Activated B cell treated with CpG ODN at 0.5 μM for 24 hours (primary cell): ENCODE measurements around the gene SIAE. TPM values are rescaled to one million over a fixed set of nuclear protein-coding genes. Genes with fewer than 3 reads are reported as not detected.

Experiments
- ATAC-seq: fragments of 200-7000 bp; cut with Tn5 transposase; one replicate; pipeline ENCODE4 v1.10.0; 2021; ENCODE audit warnings: low read depth, mild to moderate bottlenecking, moderate library complexity
- CTCF ChIA-PET: fragments of 350-600 bp; sonication (Branson Sonifier 250); formaldehyde crosslinking; loops from one replicate; lab custom pipeline; 2021; ENCODE audit warnings: antibody characterized with exemption; lab: Charles Lee
- POLR2A ChIA-PET: fragments of 350-600 bp; sonication (Branson Sonifier 250); formaldehyde crosslinking; loops from one replicate; lab custom pipeline; 2021; ENCODE audit warnings: antibody characterized with exemption; lab: Charles Lee
- DNase-seq: peaks from one replicate; pipeline ENCODE4 v3.0.0; 2022
- H3K27ac Mint-ChIP-seq: one replicate; pipeline ENCODE4 v1.8.0; 2020; ENCODE audit warnings: mixed read lengths
- H3K27me3 Mint-ChIP-seq: one replicate; pipeline ENCODE4 v1.8.0; 2021; ENCODE audit warnings: mixed read lengths
- H3K36me3 Mint-ChIP-seq: one replicate; pipeline ENCODE4 v1.8.0; 2021; ENCODE audit warnings: low read depth, mixed read lengths
- H3K4me1 Mint-ChIP-seq: one replicate; pipeline ENCODE4 v1.8.0; 2021; ENCODE audit warnings: mixed read lengths
- H3K4me3 Mint-ChIP-seq: one replicate; pipeline ENCODE4 v1.8.0; 2020; ENCODE audit warnings: mild to moderate bottlenecking, mixed read lengths
- H3K9me3 Mint-ChIP-seq: one replicate; pipeline ENCODE4 v1.8.0; 2020; ENCODE audit warnings: mixed read lengths
- intact Hi-C: fragments of 100-400 bp; cut with micrococcal nuclease; formaldehyde crosslinking; loops from one replicate; pipeline ENCODE4 v1.15.1; 2024
- total RNA-seq: library from RNA; stranded (reverse); gene quantifications from 2 replicates; pipeline ENCODE4 v1.2.3, GENCODE V29; 2022
- TF ChIP-seq, protein P1 (sequence below): fragments of 200-600 bp; IDR thresholded peaks from one replicate; pipeline ENCODE4 v1.8.0; 2022; ENCODE audit warnings: antibody characterized with exemption, mild to moderate bottlenecking

SIAE gene
- total RNA-seq, 1 donor from 2014 or later, result 3.4 TPM

GRCh38 chr11:124656774-124657630, 16.5 kb downstream of the SIAE start:
- Mint-ChIP-seq H3K9me3 (no peaks in the 10 kb centered on the region), H3K27ac (no peak overlapping the region), H3K27me3 (no peaks in the 10 kb centered on the region), H3K36me3 (peaks cover 6% of the 10 kb centered on the region), H3K4me1 (no peaks in the 10 kb centered on the region), H3K4me3 (no peak overlapping the region)
- CTCF ChIA-PET, result no interaction called here
- intact Hi-C loops, result no loop called here
- ATAC-seq, result no peak
- POLR2A ChIA-PET, result no interaction called here
- TF ChIP-seq, protein P1, sequence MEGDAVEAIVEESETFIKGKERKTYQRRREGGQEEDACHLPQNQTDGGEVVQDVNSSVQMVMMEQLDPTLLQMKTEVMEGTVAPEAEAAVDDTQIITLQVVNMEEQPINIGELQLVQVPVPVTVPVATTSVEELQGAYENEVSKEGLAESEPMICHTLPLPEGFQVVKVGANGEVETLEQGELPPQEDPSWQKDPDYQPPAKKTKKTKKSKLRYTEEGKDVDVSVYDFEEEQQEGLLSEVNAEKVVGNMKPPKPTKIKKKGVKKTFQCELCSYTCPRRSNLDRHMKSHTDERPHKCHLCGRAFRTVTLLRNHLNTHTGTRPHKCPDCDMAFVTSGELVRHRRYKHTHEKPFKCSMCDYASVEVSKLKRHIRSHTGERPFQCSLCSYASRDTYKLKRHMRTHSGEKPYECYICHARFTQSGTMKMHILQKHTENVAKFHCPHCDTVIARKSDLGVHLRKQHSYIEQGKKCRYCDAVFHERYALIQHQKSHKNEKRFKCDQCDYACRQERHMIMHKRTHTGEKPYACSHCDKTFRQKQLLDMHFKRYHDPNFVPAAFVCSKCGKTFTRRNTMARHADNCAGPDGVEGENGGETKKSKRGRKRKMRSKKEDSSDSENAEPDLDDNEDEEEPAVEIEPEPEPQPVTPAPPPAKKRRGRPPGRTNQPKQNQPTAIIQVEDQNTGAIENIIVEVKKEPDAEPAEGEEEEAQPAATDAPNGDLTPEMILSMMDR, result no peak
- DNase-seq, result no peak

- ATAC-seq, result no peak
- ChIA-PET CTCF (interaction anchor here (0.6 to 1.3 kb wide), 2 partner anchors 61 to 145 kb away, joined by 3 to 4 read pairs; no protein-coding TSS in a partner anchor), POLR2A (no interaction called here)
- DNase-seq, result no peak
- Mint-ChIP-seq H3K36me3 (peaks cover 2% of the 10 kb centered on the region), H3K4me1 (peaks cover 18% of the 10 kb centered on the region), H3K9me3 (no peaks in the 10 kb centered on the region), H3K4me3 (no peak overlapping the region), H3K27me3 (no peaks in the 10 kb centered on the region), H3K27ac (no peak overlapping the region)
- intact Hi-C loops, result no loop called here
- TF ChIP-seq, protein P1, result no peak
Measured at GRCh38 chr11:124648610-124649009, 24.9 kb downstream of the SIAE start.

- DNase-seq (no peak), ATAC-seq (peak; percentile 81)
- Mint-ChIP-seq H3K9me3 (no peaks in the 10 kb centered on the region), H3K4me3 (no peak overlapping the region), H3K27ac (no peak overlapping the region), H3K27me3 (no peaks in the 10 kb centered on the region), H3K36me3 (no peaks in the 10 kb centered on the region), H3K4me1 (peaks cover 18% of the 10 kb centered on the region)
- intact Hi-C loops, result no loop called here
- POLR2A ChIA-PET, result interaction anchor here (0.6 kb wide), 1 partner anchor 148 kb away, joined by 3 read pairs; no protein-coding TSS in a partner anchor
- CTCF ChIA-PET, result interaction anchor here (2.0 kb wide), 1 partner anchor 220 kb away, joined by 6 read pairs; no protein-coding TSS in a partner anchor
- TF ChIP-seq, protein P1, result no peak
Measured at GRCh38 chr11:124646148-124646547, 27.4 kb downstream of the SIAE start.

DNA sequence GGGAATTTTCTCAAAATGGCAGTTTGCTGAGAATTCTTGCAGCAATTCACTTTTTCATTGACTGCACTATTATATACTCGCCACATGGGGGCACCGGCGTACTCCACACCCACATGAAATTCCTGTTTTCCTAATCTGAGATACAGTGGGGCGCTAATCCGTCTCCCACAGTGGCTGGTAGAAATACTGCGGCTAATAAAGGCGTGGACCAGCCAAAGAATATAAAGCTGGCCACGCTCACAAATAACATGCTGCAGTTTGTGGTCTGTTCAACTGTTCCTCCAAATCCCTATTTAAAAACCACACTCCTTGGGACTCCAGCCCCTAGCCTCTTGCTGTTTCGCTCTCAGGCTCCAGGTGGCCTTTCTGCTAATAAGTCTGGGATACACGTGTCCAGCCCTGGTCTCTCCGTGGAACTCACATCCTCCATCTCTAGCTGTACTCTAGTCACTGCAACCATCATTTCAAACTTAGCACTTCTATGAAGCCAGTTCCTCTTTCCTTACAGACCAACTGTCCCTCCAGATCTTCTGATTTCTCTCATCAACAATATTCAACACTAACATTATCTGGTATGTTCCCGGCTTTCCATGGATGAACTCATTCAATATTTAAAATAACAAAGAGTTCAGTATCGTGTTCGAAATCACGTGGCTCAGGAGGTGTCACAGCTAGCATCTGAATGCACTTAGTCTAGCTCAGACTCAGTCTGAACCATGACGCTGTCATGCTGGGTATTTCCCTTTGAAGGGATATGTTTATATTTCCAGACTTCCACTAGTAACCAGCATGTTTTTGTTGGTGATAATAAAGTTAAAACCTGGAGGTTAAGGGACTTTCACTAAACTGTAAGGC, 28.9 kb downstream of the SIAE start:
- Mint-ChIP-seq H3K27ac (no peak overlapping the region), H3K36me3 (no peaks in the 10 kb centered on the region), H3K4me3 (no peak overlapping the region), H3K9me3 (no peaks in the 10 kb centered on the region), H3K27me3 (no peaks in the 10 kb centered on the region), H3K4me1 (peaks cover 18% of the 10 kb centered on the region)
- POLR2A ChIA-PET, result interaction anchor here (0.9 kb wide), 1 partner anchor 22 kb away, joined by 4 read pairs; the partner anchor contains the start of gene TBRG1
- CTCF ChIA-PET, result interaction anchor here (0.6 to 2.8 kb wide), 14 partner anchors 23 to 231 kb away, joined by 3 to 17 read pairs (median 5); partner anchors contain the start of gene ESAM
- DNase-seq (no peak), ATAC-seq (peak; percentile 79)
- intact Hi-C loops, result loop anchor here (1.0 kb wide), 4 partner anchors 25 to 223 kb away; no protein-coding TSS in a partner anchor
- TF ChIP-seq, protein P1, result peak; percentile 87
